ENCODE data around the gene FAT1.

- TF ChIP-seq, protein P1, sequence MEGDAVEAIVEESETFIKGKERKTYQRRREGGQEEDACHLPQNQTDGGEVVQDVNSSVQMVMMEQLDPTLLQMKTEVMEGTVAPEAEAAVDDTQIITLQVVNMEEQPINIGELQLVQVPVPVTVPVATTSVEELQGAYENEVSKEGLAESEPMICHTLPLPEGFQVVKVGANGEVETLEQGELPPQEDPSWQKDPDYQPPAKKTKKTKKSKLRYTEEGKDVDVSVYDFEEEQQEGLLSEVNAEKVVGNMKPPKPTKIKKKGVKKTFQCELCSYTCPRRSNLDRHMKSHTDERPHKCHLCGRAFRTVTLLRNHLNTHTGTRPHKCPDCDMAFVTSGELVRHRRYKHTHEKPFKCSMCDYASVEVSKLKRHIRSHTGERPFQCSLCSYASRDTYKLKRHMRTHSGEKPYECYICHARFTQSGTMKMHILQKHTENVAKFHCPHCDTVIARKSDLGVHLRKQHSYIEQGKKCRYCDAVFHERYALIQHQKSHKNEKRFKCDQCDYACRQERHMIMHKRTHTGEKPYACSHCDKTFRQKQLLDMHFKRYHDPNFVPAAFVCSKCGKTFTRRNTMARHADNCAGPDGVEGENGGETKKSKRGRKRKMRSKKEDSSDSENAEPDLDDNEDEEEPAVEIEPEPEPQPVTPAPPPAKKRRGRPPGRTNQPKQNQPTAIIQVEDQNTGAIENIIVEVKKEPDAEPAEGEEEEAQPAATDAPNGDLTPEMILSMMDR (IDR thresholded peaks at IDR 0.05) = no peak
- no peak for TF ChIP-seq POLR2A (IDR thresholded peaks at IDR 0.05)
Observed at GRCh38 chr4:186687265-186687664, 36.4 kb downstream of the FAT1 start.
